HepG2 (cell line): Measurements from ENCODE around the gene STK11. TPM values are rescaled to one million over a fixed set of nuclear protein-coding genes. Genes with fewer than 3 reads are reported as not detected.

Source experiments
- CREB1 ChIP-seq, 2 experiments: fragments of 450-650 bp in 1 of 2; IDR thresholded peaks; 2 replicates each; pipeline ENCODE4 v1.6.1; 2016 to 2017; ENCODE audit warnings: control low read depth in 1 of 2, mild to moderate bottlenecking in 1 of 2, missing compliant biosample characterization in 1 of 2, missing genetic modification characterization in 1 of 2
- CREB3 ChIP-seq: sonication (generic); formaldehyde crosslinking; IDR thresholded peaks from 2 replicates; pipeline ENCODE4 v1.5.0; 2020; ENCODE audit warnings: missing genetic modification reagents
- CREM ChIP-seq, 2 experiments: sonication (generic) in 1 of 2; formaldehyde crosslinking in 1 of 2; IDR thresholded peaks; 2 replicates each; pipeline versions ENCODE4 v1.4.0 to v1.6.1; 2016 to 2020; ENCODE audit warnings: antibody characterized with exemption in 1 of 2, mild to moderate bottlenecking in 1 of 2, missing genetic modification reagents in 1 of 2
- DNMT1 ChIP-seq: sonication (generic); formaldehyde crosslinking; IDR thresholded peaks from 2 replicates; pipeline ENCODE4 v1.5.1; 2020; ENCODE audit warnings: mild to moderate bottlenecking, missing genetic modification reagents
- FOXP1 ChIP-seq, 2 experiments: fragments of 450-650 bp in 1 of 2; IDR thresholded peaks; 2 replicates each; pipeline ENCODE4 v1.6.1; 2017 to 2018; ENCODE audit warnings: antibody characterized with exemption in 1 of 2
- NCOA2 ChIP-seq: sonication (generic); formaldehyde crosslinking; IDR thresholded peaks from 2 replicates; pipeline ENCODE4 v1.8.0; 2022; ENCODE audit warnings: inconsistent platforms
- SMARCC2 ChIP-seq: fragments of 450-650 bp; IDR thresholded peaks from 2 replicates; pipeline ENCODE4 v1.6.1; 2017; ENCODE audit warnings: antibody characterized with exemption, mild to moderate bottlenecking
- SSRP1 ChIP-seq: IDR thresholded peaks from 2 replicates; pipeline ENCODE4 v1.6.1; 2016; ENCODE audit warnings: control low read depth
- TCF7 ChIP-seq: sonication (generic); IDR thresholded peaks from 2 replicates; pipeline ENCODE4 v1.6.1; 2016; ENCODE audit warnings: antibody characterized with exemption, low read depth
- THAP8 ChIP-seq: sonication (generic); formaldehyde crosslinking; IDR thresholded peaks from 2 replicates; pipeline ENCODE4 v1.5.1; 2020; ENCODE audit warnings: missing genetic modification reagents, mild to moderate bottlenecking, borderline replicate concordance
- ZNF234 ChIP-seq: sonication (generic); formaldehyde crosslinking; conservative IDR thresholded peaks from 2 replicates; pipeline ENCODE4 v1.5.1; 2020; ENCODE audit warnings: mild to moderate bottlenecking, missing genetic modification reagents
- ZNF281 ChIP-seq: sonication (generic); formaldehyde crosslinking; IDR thresholded peaks from 2 replicates; pipeline ENCODE4 v1.4.0; 2020; ENCODE audit warnings: missing genetic modification reagents, borderline replicate concordance
- ZNF343 ChIP-seq: sonication (generic); formaldehyde crosslinking; IDR thresholded peaks from 2 replicates; pipeline ENCODE4 v1.4.0; 2020; ENCODE audit warnings: mild to moderate bottlenecking, missing genetic modification reagents
- ZNF451 ChIP-seq: sonication (generic); formaldehyde crosslinking; IDR thresholded peaks from 2 replicates; pipeline ENCODE4 v1.5.0; 2020; ENCODE audit warnings: mild to moderate bottlenecking, missing genetic modification reagents
- ZNF552 ChIP-seq: sonication (generic); formaldehyde crosslinking; IDR thresholded peaks from 2 replicates; pipeline ENCODE4 v1.9.0; 2022; ENCODE audit warnings: missing genetic modification reagents, mild to moderate bottlenecking, borderline replicate concordance
- ZNF710 ChIP-seq: sonication (generic); formaldehyde crosslinking; IDR thresholded peaks from 2 replicates; pipeline ENCODE4 v1.5.0; 2020; ENCODE audit warnings: mild to moderate bottlenecking, missing genetic modification reagents, borderline replicate concordance
- polyA plus RNA-seq, 8 experiments: library from polyadenylated mRNA; depleted of rRNA in 3 of 8; stranded (reverse) in 7 of 8; unstranded in 1 of 8; fragments of >200 nt; fragmentation: Illumina TruSeq in 4 of 8; extraction: Trizol in 4 of 8; gene quantifications; 2 replicates each; pipeline versions ENCODE4 v1.2.1 to v1.2.3, GENCODE V29; 2011 to 2016; ENCODE audit warnings: low read depth in 4 of 8, missing spikeins in 1 of 8, mixed read lengths in 1 of 8; ENCODE audit not compliant: insufficient read depth in 1 of 8
- total RNA-seq, 5 experiments: library from RNA; depleted of rRNA; stranded (reverse); fragments of >200 nt; fragmentation: Illumina TruSeq; extraction: Trizol; gene quantifications; 2 replicates each; pipeline ENCODE4 v1.2.3, GENCODE V29; 2016; ENCODE audit warnings: low read depth in 1 of 5

Gene STK11
- total and polyA plus RNA-seq, 2 of the 13 experiments (the other 11 are each of a cell fraction or from before 2014, with no cell fraction given) = 27.5 to 43.6 TPM

- TF ChIP-seq CREB1 (IDR thresholded peaks at IDR 0.05) (no peak), CREB1 (CRISPR knock-in tag; IDR thresholded peaks at IDR 0.05) (no peak), TCF7 (no peak), ZNF552 (CRISPR knock-in tag) (no peak), ZNF281 (CRISPR knock-in tag) (no peak), THAP8 (no peak), ZNF710 (CRISPR knock-in tag) (no peak), CREM (IDR thresholded peaks at IDR 0.05) (no peak), CREM (CRISPR knock-in tag; IDR thresholded peaks at IDR 0.05) (no peak), ZNF343 (CRISPR knock-in tag) (no peak), CREB3 (CRISPR knock-in tag) (no peak), ZNF451 (CRISPR knock-in tag) (no peak; the same call in 1 of the 2 replicates), FOXP1 (IDR thresholded peaks at IDR 0.05) (no peak), FOXP1 (CRISPR knock-in tag; IDR thresholded peaks at IDR 0.05) (no peak), DNMT1 (CRISPR knock-in tag) (no peak), SMARCC2 (no peak), ZNF234 (no peak), NCOA2 (CRISPR knock-in tag) (no peak), SSRP1 (CRISPR knock-in tag) (no peak)
These were observed 64.1 kb downstream of the STK11 start (continued) for GRCh38 chr19:1269478-1270212.
